MM.1S (cell line): ENCODE measurements around the gene FBXL7.

ENCODE experiments used
- EZH2 ChIP-seq: fragments of 300-600 bp; sonication (generic); optimal IDR thresholded peaks from 2 replicates; pipeline ENCODE3; 2017; ENCODE audit warnings: low read depth, mild to moderate bottlenecking, antibody characterized with exemption, low read length, mixed read lengths
- EZH2phosphoT487 ChIP-seq: fragments of 300-600 bp; sonication (generic); IDR thresholded peaks from 2 replicates; pipeline ENCODE4 v1.6.1; 2018; ENCODE audit warnings: antibody characterized with exemption, low read length
- TF ChIP-seq, protein P1 (sequence below): fragments of 300-600 bp; sonication (generic); IDR thresholded peaks from 2 replicates; pipeline ENCODE4 v1.5.1; 2016; ENCODE audit warnings: antibody characterized with exemption, low read length, mixed read lengths

DNA sequence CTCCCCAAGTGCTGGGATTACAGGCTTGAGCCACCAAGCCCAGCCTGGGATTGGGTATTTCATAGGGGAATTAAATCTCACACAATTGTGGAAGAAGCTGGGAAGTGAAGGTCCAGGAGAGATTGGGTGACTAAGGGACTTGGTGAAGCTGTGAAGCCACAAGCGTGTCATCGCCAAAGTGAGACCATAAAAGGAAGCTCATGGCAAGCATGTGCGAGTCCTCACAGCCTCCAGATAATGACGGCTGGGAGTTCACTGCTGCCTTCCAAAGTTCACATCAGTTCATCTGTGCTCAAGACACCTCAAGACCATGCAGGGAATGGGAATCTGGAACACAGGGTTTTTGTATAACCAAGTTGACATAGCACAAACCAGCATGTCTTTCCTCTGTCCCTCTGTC lies 469.0 kb downstream of the FBXL7 start:
- TF ChIP-seq, protein P1, sequence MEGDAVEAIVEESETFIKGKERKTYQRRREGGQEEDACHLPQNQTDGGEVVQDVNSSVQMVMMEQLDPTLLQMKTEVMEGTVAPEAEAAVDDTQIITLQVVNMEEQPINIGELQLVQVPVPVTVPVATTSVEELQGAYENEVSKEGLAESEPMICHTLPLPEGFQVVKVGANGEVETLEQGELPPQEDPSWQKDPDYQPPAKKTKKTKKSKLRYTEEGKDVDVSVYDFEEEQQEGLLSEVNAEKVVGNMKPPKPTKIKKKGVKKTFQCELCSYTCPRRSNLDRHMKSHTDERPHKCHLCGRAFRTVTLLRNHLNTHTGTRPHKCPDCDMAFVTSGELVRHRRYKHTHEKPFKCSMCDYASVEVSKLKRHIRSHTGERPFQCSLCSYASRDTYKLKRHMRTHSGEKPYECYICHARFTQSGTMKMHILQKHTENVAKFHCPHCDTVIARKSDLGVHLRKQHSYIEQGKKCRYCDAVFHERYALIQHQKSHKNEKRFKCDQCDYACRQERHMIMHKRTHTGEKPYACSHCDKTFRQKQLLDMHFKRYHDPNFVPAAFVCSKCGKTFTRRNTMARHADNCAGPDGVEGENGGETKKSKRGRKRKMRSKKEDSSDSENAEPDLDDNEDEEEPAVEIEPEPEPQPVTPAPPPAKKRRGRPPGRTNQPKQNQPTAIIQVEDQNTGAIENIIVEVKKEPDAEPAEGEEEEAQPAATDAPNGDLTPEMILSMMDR = no peak
- TF ChIP-seq EZH2 (no peak), EZH2phosphoT487 (no peak)
